Stimulated activated CD4-positive, alpha-beta T cell treated with anti-CD3 and anti-CD28 coated beads, TNF-alpha, amount 100 ng/mL, for 4 hours (primary cell): ENCODE results near the gene FMN1.

ENCODE experiments used
- DNase-seq, 3 experiments: peaks; one replicate each; pipeline ENCODE4 v3.0.0-alpha.2; 2020; ENCODE audit warnings: low read depth in 3 of 3

Gene FMN1

DNA sequence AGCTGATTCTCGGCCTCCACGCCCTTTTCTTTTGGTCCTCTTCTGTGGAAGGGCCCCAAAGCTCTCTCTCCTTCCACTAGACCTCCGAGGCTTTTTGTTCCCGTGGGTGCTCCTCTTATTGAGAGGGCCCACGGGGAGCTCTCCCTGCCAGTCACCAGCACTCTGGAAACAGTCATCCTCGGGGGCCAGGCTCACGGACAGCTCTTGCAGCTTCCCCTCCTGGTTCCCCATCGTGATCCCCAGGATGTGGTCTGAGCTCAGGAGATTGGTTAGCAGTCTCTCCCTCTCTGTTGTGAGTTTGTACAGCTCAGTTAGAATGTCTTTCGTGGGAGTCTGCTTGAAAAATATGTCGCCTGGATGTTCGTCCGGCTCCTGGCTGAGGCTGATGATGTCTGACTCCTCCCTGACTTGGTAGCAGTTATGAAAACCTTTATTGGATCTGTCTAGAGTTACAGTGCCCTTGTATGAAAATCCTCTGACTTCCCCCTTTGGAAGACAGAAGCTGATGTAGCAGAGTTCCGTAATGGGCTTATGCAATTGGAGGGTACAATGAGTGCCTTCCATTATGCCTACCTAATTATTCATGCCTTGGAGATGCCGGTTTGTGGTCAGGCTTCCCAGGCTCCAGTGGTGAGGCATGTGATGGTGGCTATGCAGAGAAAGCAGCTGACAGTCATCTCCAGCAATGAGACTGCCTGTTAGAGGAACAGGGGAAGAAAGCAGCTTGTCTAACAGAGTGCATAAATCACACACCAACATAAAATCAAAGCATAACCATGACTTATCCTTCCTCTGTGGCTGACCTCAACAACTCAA lies 40.0 kb downstream of the FMN1 start:
- DNase-seq: no peak

DNA sequence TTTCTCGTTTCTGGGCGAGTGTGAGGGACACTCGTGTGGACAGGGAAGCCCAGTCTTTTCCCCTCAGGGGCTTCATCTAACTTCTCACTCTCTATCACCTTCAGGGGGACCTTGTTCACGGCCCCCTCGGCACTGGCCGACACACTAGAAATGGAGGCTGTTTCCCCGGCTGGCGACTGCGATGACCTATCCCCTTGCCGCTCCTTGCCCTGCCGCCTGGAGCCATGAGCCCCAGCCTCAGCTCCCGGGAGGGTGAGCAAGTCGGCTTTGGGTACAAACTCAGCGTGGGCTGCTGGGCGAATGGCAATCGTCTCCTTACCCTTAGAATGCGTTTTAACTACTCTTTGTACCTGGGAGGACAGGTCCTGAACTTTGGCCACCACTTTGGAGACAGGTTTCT lies 41.0 kb downstream of the FMN1 start:
- DNase-seq: no peak

DNA sequence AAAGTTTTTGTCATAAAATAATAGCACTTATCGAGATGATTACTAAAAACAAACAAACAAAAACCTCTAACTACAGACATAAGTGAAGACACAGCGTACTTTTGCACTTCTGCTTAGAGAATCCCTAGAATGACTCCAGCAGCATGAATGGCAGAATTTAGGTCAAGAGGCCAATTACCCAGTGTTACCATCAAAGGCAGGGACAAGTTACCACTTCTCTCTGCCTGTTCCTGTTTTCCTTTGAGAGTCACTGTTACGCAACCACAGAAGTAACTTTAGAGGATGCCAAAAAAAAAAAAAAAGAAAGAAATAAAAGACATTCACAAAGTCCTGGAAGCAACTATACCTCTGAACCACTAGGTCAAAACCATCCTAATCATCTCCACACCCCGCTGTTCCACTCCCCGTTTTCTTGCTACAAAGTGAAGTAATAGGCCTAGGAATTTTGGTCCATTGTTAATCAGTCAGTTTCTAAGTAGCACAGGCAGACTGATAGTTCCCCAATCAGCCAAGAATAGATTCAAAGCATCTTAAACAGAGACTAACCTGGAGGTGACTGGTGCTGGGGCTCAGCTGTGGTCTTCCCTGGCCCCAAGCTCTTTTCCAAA lies 41.9 kb downstream of the FMN1 start:
- no peak for DNase-seq

DNA sequence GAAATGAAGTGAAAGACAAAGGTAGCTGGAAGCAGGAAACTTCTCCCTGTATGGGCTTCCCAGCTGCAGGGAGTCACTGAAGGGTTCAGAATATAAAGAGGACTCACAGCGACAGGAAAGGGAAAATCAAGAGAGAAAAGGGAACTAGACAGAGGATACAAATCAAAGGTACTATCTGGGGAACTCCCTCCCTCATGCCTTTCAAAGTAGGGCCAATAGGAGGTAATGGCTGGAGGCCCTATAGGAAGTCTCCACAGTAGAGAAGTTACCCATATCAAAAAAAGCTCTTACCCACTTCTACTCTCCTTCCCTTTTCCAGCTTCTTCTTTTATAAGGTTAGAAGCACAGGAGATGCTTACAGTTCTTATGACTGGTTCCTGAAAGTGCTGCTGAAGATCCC lies 43.5 kb downstream of the FMN1 start:
- no peak for DNase-seq

DNA sequence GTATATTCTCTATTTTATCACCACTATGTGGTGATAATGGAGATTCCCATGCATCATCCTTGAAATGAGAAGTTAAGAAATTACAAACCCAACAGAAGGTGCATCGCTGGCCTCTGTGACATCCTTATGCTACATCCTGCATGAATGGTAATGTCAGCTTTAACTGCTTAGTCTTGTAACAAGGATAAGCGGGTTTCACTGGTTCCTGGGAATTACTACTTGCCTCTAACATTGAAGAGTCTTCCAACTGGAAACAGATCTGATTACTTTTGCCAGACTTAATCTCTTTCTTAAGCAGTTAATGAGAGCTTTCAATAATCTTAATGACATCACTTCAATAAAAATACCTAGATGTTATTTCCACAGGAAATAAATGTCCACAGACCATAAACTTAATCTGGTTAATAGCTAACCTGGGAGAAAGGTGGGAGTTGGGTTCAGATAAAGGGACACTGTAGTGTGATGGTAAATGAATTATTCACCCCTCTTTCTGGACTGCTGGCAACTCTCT lies 44.0 kb downstream of the FMN1 start:
- DNase-seq: no peak

DNA sequence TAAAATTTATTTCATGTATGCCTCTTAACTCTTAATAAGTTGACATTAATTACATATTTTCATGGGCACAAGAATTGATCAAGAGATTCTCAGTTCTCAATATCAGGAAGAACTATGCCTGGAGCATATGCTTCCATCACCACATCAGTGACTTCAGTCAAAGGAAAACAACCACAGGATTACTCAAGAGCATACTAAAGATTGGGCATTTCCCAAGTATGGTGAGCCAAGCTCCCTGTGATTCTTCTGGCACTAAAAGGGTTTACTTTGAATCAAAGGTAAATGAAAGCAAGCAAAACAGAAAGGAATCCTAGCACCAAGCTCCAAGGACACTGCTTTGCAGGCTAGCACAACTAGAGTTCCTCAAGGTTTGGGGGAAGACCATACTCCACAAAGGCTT lies 44.6 kb downstream of the FMN1 start:
- DNase-seq: no peak

DNA sequence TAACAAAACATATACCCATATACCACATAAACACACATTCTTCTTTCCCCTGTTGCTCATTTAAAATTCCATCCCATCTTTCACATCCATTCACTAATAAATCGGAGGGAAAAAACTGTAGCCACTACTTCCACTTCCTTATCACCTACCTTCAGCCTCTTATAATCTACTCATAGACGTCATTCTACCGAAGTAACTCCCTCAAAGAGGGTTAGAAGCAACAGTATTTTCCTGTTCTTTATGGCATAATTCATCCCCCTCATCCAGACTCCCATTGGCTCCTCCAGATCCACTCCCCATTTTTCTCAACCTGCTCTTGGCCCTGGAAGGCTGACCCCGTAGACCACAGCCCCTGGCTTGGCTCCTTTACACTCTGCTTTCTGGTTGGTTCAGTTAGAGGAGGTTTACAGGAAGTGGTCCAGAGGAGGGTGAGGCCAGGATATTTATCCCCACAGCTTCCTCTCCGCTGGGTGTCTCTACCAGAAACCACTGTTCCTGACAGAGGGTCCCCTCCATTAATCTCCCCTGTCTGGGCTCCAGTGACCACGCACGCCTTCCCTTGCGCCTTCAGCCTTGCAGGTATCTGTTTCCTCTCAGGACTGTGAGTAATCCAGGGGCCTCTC lies 46.3 kb downstream of the FMN1 start:
- DNase-seq: no peak

DNA sequence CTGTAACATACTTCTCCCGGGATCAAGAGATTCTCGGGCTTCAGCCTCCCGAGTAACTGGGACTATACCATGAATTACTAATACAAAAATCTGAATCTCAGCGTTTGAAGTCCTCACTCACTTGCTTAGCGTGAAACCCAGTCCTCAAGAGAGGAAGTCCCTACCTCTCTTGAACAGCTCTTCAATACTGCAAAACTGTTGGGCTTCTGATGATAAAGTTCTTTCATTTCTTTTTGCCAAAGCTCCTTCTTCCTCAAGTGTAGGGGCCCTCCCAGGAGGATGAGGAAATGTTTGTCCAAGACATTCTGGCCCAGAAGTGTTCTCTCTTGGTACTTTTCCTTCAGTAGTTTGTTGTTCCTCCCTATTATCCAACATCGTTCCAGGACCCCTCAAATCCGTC lies 48.5 kb downstream of the FMN1 start:
- no peak for DNase-seq

DNA sequence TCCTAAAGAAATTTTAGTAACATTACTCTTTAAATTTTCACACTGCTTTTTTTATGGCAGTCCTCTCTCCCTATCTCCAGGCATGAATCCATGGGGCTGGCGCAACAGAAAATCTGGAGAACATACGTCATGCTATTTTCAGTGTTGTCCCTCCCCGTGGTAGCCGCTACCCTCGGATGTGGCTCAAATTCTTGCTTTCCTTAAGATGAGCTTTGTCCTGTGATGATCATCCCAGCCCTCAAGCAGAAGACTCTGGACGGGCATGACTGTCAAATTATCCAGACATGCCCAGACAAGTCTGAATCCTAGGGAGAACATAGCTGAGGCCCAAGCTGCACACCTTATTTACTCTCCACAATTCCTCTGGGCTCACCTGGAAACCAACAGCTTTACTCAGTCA lies 49.1 kb downstream of the FMN1 start:
- DNase-seq: no peak

DNA sequence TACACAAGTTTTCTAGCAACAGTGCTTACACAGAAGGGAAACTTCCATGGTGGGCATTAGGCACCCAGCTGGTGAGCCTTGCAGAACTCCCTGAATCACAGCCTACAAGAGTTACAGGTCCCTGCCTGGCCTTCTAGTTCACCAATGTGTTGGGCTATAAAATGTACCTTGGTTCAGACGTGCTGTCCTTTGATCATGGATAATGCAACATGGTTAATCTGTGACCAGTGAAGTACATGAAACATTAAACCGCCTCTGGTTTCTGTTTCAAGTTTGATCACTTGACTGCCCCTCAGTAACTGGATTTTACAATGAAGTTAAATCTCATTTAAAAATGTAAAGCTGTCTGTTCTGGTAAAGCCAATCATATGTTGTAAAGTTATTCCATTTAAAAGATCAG lies 51.8 kb downstream of the FMN1 start:
- DNase-seq: no peak

DNA sequence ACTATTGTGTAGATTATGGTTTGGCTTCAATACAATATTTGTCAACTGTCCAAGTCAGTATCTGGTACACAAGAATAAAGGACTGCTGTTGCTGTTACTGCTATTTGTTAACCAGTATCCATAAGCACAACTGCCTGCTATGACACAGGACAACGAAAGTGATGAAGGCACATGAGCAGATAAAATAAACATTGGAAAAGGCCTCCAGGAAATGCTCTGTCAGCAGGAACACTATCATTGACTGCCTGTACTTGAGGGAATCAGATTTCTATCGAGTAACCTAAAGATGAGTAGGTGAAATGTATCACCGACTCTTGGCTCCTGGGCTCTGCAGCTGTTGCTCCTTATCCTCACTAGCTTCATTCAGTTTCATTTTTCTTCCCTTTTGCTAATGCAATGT lies 56.5 kb downstream of the FMN1 start:
- DNase-seq: no peak

DNA sequence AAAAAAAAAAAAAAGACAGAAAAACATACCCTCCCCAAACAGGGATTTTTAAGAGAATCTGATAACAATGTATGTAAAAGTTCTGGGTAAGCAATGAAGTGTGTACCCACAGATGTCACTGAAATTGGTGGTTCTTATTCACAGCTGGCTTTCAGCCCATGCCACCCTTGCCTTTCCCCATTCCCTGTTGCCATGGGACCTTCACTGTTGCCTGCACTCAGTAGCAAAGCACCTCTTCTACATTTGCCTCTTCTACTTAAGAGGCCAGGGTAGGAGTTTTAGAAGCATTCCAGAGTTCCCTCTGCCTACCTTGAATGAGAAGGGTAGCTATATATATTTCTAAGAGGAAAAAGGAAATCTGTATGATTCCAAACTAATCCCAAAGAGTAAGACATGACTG lies 57.4 kb downstream of the FMN1 start:
- no peak for DNase-seq

DNA sequence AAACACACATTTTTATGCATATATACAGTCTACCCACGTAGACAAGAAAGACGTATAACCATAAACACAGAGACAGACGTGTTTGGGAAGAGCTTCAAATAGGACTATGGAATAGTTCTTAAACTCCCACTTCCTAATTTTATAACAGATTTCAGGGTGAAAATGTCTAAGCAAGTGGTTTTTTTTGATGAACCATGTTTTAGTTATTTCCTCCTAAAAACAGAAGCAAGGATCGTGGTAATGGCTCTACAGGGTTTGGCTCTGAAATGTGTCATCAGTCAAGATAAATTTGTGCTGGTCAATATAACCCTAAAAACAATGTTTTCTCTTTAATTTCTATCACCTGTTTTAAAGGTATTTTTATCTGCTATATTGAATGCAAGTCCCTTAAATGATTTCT lies 58.2 kb downstream of the FMN1 start:
- DNase-seq: no peak

DNA sequence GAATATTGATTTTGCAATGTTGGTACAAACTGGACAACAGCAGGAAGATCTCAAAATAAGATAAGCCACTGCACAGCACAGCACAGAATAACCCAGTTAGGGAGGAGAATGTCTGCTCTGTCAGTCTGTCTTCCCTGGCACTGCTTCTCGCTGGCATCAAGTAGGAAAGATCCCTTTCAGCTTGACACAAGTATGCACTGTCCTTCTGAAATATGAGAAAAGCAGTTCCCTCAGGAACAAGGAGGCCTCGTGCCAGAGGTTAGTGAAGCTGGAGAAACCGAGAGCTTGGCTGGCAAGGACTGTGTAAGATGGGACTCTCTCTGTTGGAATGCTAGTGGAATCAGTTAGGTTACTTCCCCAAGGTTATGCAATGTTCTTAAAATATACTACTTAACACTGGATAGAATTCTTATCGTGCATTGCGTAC lies 59.1 kb downstream of the FMN1 start:
- DNase-seq: no peak

DNA sequence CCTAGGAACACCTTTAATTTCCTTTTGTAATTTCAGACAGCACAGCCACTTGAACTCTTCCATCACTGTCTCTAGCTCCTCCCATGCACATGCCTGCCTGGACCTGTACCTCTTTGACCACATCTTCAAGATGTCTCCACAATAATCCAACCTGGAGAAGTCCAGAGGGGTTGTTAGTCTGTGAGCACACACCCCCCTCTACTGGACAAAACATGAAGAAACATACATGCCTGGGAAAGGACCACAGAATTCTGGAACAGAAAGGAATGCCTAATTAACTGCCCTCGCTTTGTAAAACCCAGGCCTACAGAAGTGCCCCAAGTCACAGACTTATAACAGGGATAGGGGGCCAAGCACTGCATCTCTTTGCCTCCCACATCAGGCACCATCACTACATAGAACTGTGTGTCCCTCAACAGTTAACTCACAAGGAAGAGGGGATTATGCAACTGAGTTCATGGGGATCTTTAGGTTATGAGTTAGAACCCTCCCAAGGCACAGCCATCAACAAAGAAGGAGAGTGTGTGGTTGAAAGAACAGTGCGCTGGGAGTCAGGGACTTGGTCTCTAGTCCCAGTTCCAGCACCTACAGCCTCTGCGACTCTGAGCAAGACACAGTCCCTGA lies 61.7 kb downstream of the FMN1 start:
- DNase-seq: no peak

DNA sequence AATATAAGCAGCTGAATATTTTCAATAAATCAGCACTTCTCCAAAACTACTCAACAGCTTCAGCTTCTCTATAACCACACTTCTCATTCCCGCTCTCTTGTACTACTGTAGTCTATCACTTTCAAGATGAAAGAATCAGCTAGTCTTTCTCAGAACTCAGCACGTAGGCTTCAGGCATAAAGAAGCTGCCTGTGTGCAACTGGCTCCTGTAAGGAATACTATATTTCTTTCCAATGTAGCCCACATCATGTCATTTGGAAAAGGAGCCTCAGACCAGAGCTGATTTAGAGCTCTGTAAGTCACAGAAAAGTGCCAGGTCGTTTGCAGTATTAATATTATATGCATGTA lies 62.3 kb downstream of the FMN1 start:
- no peak for DNase-seq

DNA sequence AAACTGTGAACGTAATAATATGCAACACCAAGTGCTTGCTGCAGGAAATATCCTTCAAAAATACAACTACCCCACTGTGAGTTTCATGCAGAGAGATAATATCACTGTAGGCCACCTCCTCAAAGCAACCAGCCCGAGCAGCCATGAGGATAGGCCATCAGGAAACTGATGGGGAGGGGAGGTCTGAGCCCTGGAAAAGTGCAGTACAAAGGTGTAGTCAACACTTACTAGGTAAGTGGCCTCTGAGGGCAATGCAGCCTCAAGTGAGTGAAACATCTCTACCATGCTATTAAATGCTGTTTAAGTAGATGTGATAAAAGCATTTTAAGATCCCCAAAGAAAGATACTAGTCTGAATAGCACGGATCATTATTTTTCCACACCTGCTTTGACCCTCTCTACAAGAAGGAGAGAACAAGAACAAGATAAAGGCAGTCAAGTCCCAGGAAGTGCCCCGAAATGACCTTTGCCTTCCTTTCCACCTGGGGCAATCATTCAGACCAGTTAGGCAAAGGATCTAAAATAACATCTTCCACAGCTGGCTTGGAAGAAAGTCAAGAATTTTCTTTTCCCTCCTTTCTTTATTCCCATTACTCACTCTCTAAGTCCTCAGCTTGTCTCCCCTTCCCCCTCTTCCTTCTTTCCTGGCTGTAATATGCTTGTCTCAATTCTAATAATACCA lies 62.8 kb downstream of the FMN1 start:
- no peak for DNase-seq

DNA sequence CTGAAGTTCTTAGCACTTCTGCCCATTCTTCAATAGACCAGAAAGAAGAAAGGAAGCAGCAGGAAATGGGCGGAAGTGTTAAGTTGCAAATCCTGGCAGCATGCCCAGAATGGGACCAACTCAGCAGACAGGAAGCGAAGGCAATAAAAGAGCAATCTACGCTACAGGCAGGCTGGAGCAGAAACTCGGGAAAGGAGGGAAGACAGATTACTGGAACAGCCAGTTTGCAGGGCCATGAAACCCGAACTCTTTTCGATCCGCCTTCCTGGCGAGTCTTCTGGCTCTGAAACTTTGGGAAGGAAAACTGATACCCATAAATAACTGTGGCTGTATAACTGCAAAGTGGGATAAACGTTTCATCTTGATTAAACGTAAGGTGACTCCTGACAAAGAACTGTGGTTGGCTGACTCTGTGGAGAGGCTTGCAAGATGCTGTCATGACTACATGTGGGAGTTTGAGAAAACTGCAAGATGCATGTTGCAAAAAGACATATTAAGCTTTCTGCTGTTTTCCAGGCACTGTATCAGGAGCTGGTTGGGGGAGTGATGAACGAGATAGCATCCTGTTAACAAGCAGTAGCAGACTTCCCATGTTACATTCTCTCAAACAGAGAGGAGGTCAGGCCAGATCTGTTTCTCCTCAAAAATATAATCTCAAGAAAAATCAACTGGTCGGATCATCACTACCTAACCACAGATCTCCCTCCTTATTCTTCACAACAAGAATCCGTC lies 67.8 kb downstream of the FMN1 start:
- DNase-seq: peak; percentile 21 to 54 (median 35)

DNA sequence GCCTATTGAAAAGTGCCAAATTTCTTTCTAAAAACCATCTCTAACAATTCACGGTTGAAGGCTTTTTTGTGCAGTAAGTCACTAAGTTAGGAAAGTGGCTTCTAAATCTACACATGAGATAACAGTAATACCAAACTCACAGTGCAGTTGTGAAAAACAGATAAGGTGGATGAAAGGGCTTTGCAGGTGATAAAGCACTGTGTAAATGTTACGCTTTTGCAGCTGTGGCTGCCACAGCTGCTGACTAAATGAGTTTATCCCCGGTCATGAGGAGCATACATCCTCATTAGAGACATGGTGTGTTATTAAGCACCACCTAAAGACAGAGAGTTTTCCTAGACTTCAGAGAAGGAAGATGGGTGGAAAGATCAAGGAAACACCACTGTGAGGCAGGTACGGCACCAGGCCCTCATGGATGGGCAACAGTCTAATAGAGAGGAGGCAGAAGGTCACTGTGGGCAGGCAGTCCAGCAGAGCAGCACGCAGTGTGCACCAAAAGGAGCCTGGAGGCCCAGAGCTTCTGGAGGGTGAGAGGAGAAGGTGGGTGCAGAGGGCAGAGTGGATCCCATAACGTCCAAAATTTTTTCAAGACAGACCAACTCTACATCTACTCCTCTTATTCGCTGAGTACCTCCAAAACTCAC lies 68.5 kb downstream of the FMN1 start:
- DNase-seq: no peak

DNA sequence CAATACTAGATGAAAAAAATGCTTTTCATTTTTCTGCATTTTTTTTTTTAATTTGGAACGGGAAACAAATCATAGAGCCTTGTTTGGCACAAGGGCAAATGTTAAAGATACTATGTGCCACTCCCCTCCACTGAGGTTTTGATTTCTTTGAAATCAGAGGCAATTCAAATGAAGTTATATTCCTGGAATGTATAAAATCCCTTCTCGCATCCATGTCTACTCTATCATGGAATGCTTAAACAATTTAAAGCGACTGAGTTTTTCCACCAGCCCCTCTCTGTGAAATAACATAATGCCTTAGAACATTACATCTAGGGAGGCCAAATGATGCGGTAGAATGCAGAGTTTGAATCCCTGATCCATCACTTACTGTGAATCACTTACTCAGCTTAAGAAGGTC lies 69.7 kb downstream of the FMN1 start:
- no peak for DNase-seq

DNA sequence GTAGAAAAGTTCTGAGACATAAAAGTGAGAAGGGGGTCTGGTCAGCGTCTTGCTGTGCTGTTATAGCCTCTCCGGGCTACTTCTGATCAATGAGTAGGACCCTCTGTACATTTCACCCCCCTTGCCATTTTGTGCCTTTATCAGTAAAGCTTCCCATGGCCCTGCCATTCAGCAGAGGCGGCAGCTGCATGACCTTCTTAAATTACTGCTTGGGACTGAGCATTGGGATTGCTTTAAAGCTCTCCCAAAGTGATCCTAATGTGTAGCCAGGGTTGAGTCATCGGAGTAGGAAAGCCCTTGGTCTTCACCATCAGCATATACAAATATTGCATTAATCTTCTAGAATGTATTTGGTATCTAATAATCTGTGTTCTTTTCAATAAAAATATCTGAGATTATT lies 70.2 kb downstream of the FMN1 start:
- no peak for DNase-seq
